Kidney epithelial cell (primary cell): ENCODE data around the gene MOV10L1. TPM values are rescaled to one million over a fixed set of nuclear protein-coding genes. Genes with fewer than 3 reads are reported as not detected.
A peak's percentile ranks its signal among the peaks of the same experiment; 100 is the strongest.
"Not testable (repeated sequence)": the region's sequence is repeated elsewhere in the genome, so short reads cannot be mapped to it uniquely, and the experiment has no call there.

Source experiments
- DNase-seq: peaks from one replicate; pipeline ENCODE4 v3.0.0-alpha.2; 2010; ENCODE audit warnings: low read depth
- H3K27me3 ChIP-seq: 2 replicates; pipeline ENCODE4 v1.6.0; 2011; ENCODE audit warnings: low read length; ENCODE audit not compliant: control insufficient read depth, insufficient read depth
- H3K36me3 ChIP-seq: 2 replicates; pipeline ENCODE4 v1.5.1; 2011; ENCODE audit warnings: low read length; ENCODE audit not compliant: control insufficient read depth, insufficient read depth
- H3K4me3 ChIP-seq: 2 replicates; pipeline ENCODE4 v1.5.1; 2011; ENCODE audit warnings: low read depth, mild to moderate bottlenecking, control low read depth, low read length
- CTCF ChIP-seq: IDR thresholded peaks from 2 replicates; pipeline ENCODE4 v1.5.1; 2011; ENCODE audit warnings: mild to moderate bottlenecking, moderate library complexity, low read length, control low read depth, inconsistent platforms; ENCODE audit not compliant: insufficient read depth, poor library complexity, severe bottlenecking
- total RNA-seq: library from RNA; depleted of rRNA; stranded (reverse); fragments of >200 nt; gene quantifications from 2 replicates; pipeline ENCODE4 v1.2.3, GENCODE V29; 2015

MOV10L1 gene
- total RNA-seq, 1 donor from 2014 or later: 1.7 TPM

- Histone ChIP-seq H3K4me3 (peak within 1 kb of the TSS; percentile 65), H3K36me3 (no peaks in the 10 kb centered on the region), H3K27me3 (no peaks in the 10 kb centered on the region)
- DNase-seq: no peak
- no peak for TF ChIP-seq CTCF
Measured at GRCh38 chr22:50200461-50201190, 110.8 kb downstream of the MOV10L1 start, which contains the start of gene SELENOO. Gene SELENOO (plus strand): TSS chr22:50201011. CDS start chr22:50201037, 26 bp downstream.

- no peak for TF ChIP-seq CTCF
- Histone ChIP-seq H3K36me3 (no peaks in the 10 kb centered on the region), H3K27me3 (no peaks in the 10 kb centered on the region), H3K4me3 (peak overlapping the region; percentile 65)
- no peak for DNase-seq
Measured at GRCh38 chr22:50201191-50202129, 111.7 kb downstream of the MOV10L1 start.

- no peak for DNase-seq
- Histone ChIP-seq H3K27me3 (no peaks in the 10 kb centered on the region), H3K4me3 (peak overlapping the region; percentile 65), H3K36me3 (no peaks in the 10 kb centered on the region)
- no peak for TF ChIP-seq CTCF
Measured at GRCh38 chr22:50202130-50202666, 112.4 kb downstream of the MOV10L1 start.

DNA sequence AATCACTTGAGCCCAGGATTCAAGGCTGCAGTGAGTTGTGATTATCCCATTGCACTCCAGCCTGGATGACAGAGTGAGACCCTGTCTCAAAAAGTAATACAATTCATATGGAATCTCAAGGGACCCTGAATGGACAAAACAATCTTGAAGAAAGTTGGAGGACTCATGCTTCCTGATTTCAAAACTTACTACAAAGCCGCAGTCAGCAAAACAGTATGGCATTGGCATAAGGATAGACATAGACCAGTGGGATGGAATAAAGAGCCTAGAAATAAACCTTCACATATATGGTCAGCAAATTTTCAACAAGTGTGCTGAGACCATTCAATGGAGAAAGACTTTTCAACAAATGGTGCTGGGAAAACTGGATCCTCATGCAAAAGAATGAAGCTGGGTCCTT is 113.5 kb downstream of the MOV10L1 start:
- no peaks in the 10 kb centered on the region for H3K36me3 ChIP-seq
- no peaks in the 10 kb centered on the region for H3K27me3 ChIP-seq
- no peak for DNase-seq
- H3K4me3 ChIP-seq: no peak overlapping the region
- TF ChIP-seq CTCF: no peak

DNA sequence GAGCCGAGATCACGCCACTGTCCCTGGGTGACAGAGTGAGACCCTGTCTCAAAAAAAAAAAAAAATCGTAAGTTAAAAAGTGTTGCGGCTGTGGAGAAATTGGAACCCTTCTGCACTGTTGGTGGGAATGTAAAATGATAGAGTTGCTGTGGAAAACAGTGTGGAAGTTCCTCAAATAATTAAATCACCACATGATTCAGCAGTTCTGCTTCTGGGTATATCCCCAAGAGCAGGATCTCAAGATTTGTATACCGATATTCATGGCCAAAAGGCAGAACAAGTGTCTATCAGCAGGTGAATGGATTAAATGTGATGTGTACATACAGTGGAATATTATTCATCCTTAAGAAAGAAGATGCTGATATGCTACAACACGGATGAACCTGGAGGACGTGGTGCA is 114.8 kb downstream of the MOV10L1 start:
- Histone ChIP-seq H3K4me3 (no peak overlapping the region), H3K36me3 (no peaks in the 10 kb centered on the region), H3K27me3 (no peaks in the 10 kb centered on the region)
- no peak for TF ChIP-seq CTCF
- no peak for DNase-seq

GRCh38 chr22:50204998-50205397 is 115.2 kb downstream of the MOV10L1 start:
- not testable (repeated sequence) for H3K27me3 ChIP-seq, DNase-seq, H3K36me3 ChIP-seq, H3K4me3 ChIP-seq
